ENCODE measurements around the gene ALOX15B.

ALOX15B gene

DNA sequence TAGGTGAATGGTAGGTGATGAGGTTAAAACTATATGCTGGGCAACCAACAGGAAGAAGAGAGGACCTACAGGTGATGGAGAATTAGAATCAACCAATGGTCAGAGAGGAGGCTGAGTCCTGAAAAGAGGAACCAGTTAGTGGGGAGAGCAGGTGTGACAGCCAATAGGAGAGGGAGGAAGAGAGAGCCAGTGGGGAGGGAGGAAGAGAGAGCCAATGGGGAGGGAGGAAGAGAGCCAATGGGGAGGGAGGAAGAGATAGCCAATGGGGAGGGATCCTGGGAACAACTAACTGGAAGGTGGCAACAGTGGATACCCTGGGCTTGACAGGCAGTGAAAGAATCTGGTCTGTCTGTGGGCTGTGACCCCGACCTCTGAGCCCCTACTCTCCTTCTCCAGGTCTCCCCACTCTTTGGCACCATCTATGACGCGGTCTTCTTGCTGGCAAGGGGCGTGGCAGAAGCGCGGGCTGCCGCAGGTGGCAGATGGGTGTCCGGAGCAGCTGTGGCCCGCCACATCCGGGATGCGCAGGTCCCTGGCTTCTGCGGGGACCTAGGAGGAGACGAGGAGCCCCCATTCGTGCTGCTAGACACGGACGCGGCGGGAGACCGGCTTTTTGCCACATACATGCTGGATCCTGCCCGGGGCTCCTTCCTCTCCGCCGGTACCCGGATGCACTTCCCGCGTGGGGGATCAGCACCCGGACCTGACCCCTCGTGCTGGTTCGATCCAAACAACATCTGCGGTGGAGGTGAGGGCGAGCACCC, 32.7 kb upstream of the ALOX15B start:
- TF ChIP-seq EZH2phosphoT487 (conservative IDR thresholded peaks at IDR 0.05; ENCODE audit: low read length) = no peak
- TF ChIP-seq, protein P1, sequence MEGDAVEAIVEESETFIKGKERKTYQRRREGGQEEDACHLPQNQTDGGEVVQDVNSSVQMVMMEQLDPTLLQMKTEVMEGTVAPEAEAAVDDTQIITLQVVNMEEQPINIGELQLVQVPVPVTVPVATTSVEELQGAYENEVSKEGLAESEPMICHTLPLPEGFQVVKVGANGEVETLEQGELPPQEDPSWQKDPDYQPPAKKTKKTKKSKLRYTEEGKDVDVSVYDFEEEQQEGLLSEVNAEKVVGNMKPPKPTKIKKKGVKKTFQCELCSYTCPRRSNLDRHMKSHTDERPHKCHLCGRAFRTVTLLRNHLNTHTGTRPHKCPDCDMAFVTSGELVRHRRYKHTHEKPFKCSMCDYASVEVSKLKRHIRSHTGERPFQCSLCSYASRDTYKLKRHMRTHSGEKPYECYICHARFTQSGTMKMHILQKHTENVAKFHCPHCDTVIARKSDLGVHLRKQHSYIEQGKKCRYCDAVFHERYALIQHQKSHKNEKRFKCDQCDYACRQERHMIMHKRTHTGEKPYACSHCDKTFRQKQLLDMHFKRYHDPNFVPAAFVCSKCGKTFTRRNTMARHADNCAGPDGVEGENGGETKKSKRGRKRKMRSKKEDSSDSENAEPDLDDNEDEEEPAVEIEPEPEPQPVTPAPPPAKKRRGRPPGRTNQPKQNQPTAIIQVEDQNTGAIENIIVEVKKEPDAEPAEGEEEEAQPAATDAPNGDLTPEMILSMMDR (IDR thresholded peaks at IDR 0.05; ENCODE audit: insufficient read depth, low read length, poor library complexity, severe bottlenecking) = no peak
- Histone ChIP-seq H3F3A (ENCODE audit: insufficient read depth) (no peaks in the 10 kb centered on the region), H3K9ac (ENCODE audit: low read length) (no peak overlapping the region), H3K27ac (ENCODE audit: low read depth, low read length) (no peak overlapping the region), H3K9me3 (ENCODE audit: insufficient read depth, low read length) (no peaks in the 10 kb centered on the region), H3K9me2 (replicated peaks; ENCODE audit: insufficient read depth, low read length) (no peaks in the 10 kb centered on the region), H3K4me2 (ENCODE audit: low read depth, low read length, poor library complexity, severe bottlenecking) (no peak overlapping the region), H2AFZ (ENCODE audit: low read depth, low read length, severe bottlenecking) (no peak overlapping the region), H3K4me3 (ENCODE audit: insufficient read depth, low read length, poor library complexity, severe bottlenecking) (no peak overlapping the region), H4K20me1 (ENCODE audit: low read depth, low read length) (no peaks in the 10 kb centered on the region), H3K79me2 (ENCODE audit: insufficient read depth, low read length) (no peaks in the 10 kb centered on the region), H3K36me3 (ENCODE audit: low read length) (no peaks in the 10 kb centered on the region), H3K27me3 (ENCODE audit: low read length) (no peaks in the 10 kb centered on the region)

DNA sequence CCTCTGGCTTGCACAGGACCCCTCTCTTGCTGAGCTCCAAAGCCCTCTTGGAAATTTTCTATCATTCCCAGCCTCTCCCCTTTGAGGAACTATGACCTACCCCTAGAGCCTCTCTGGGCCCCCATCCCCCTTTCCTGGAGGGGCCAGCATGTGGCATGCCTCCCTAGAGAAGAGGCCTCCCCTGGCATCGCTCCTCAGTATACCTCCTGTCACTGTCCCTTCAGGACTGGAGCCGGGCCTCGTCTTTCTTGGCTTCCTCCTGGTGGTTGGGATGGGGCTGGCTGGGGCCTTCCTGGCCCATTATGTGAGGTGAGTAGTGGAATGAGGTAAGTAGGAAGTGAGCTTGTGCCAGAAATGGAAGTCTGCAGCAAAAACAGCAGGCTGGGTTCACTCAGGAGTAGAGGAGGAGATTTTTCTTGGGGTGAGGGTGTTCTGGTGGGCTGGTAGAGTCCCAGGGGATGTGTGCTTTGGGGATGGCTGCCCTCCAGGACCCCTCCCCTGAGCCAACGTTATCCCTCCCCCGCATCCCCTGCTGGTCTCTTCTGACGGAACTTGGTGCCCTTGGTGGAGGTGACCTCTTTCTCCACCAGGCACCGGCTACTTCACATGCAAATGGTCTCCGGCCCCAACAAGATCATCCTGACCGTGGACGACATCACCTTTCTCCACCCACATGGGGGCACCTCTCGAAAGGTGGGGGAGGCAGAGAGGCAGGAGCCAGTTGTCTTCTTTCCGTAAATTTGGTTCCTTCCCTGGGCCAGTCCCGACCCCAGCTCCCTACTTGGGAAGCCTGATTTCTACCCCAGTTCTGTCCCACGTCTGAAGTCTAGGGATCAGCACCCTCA, 31.8 kb upstream of the ALOX15B start:
- Histone ChIP-seq H2AFZ (ENCODE audit: low read depth, low read length, severe bottlenecking) (no peak overlapping the region), H3K36me3 (ENCODE audit: low read length) (no peaks in the 10 kb centered on the region), H3K27ac (ENCODE audit: low read depth, low read length) (no peak overlapping the region), H3F3A (ENCODE audit: insufficient read depth) (no peaks in the 10 kb centered on the region), H3K9me2 (replicated peaks; ENCODE audit: insufficient read depth, low read length) (no peaks in the 10 kb centered on the region), H3K27me3 (ENCODE audit: low read length) (no peaks in the 10 kb centered on the region), H3K79me2 (ENCODE audit: insufficient read depth, low read length) (no peaks in the 10 kb centered on the region), H3K4me3 (ENCODE audit: insufficient read depth, low read length, poor library complexity, severe bottlenecking) (no peak overlapping the region), H3K9ac (ENCODE audit: low read length) (no peak overlapping the region), H3K4me2 (ENCODE audit: low read depth, low read length, poor library complexity, severe bottlenecking) (no peak overlapping the region), H3K9me3 (ENCODE audit: insufficient read depth, low read length) (no peaks in the 10 kb centered on the region), H4K20me1 (ENCODE audit: low read depth, low read length) (no peaks in the 10 kb centered on the region)
- TF ChIP-seq, protein P1 (IDR thresholded peaks at IDR 0.05; ENCODE audit: insufficient read depth, low read length, poor library complexity, severe bottlenecking) = no peak
- no peak for TF ChIP-seq EZH2phosphoT487 (conservative IDR thresholded peaks at IDR 0.05; ENCODE audit: low read length)

DNA sequence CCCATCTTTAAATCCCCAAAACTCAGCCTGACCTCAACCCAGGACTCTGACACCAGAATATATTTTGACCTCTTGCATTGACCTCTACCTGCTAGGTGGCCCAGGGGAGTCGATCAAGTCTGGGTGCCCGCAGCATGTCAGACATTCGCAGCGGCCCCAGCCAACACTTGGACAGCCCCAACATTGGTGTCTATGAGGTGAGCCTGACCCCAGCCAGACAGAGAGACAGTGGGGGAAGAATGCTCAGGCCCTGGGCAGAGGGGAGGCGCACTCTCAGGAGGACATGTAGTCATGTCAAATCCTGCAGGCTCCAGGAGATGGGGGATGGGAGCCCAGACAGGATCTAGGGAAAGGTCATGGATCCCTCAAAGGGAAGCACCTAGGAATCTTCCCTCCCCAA, 31.0 kb upstream of the ALOX15B start:
- H3K27me3 ChIP-seq (ENCODE audit: low read length) = no peaks in the 10 kb centered on the region
- no peaks in the 10 kb centered on the region for H3K9me2 ChIP-seq (replicated peaks; ENCODE audit: insufficient read depth, low read length)
- no peaks in the 10 kb centered on the region for H3K9me3 ChIP-seq (ENCODE audit: insufficient read depth, low read length)
- no peaks in the 10 kb centered on the region for H3F3A ChIP-seq (ENCODE audit: insufficient read depth)
- no peaks in the 10 kb centered on the region for H3K36me3 ChIP-seq (ENCODE audit: low read length)
- no peak overlapping the region for H2AFZ ChIP-seq (ENCODE audit: low read depth, low read length, severe bottlenecking)
- H3K9ac ChIP-seq (ENCODE audit: low read length) = no peak overlapping the region
- TF ChIP-seq EZH2phosphoT487 (conservative IDR thresholded peaks at IDR 0.05; ENCODE audit: low read length) = no peak
- TF ChIP-seq, protein P1 (IDR thresholded peaks at IDR 0.05; ENCODE audit: insufficient read depth, low read length, poor library complexity, severe bottlenecking) = no peak
- H3K4me2 ChIP-seq (ENCODE audit: low read depth, low read length, poor library complexity, severe bottlenecking) = no peak overlapping the region
- H3K79me2 ChIP-seq (ENCODE audit: insufficient read depth, low read length) = no peaks in the 10 kb centered on the region
- H3K4me3 ChIP-seq (ENCODE audit: insufficient read depth, low read length, poor library complexity, severe bottlenecking) = no peak overlapping the region
- H3K27ac ChIP-seq (ENCODE audit: low read depth, low read length) = no peak overlapping the region
- H4K20me1 ChIP-seq (ENCODE audit: low read depth, low read length) = no peaks in the 10 kb centered on the region
